H9 (cell line): ENCODE data around the gene DCAF4. TPM values are rescaled to one million over a fixed set of nuclear protein-coding genes. Genes with fewer than 3 reads are reported as not detected.

Experiments
- DNase-seq: peaks from one replicate; pipeline ENCODE4 v3.0.0-alpha.2; 2017
- H2AFZ ChIP-seq: one replicate; pipeline ENCODE4 v1.6.1; 2013; ENCODE audit warnings: mild to moderate bottlenecking, low read length, control low read depth, moderate library complexity
- H2AK5ac ChIP-seq: 2 replicates; pipeline ENCODE4 v1.6.1; 2013; ENCODE audit warnings: low read length, control low read depth, mixed read lengths; ENCODE audit not compliant: insufficient read length
- H2BK120ac ChIP-seq: one replicate; pipeline ENCODE4 v1.6.1; 2013; ENCODE audit warnings: low read depth, mild to moderate bottlenecking, low read length, control low read depth, inconsistent platforms; ENCODE audit not compliant: poor library complexity, severe bottlenecking
- H2BK12ac ChIP-seq: 2 replicates; pipeline ENCODE4 v1.6.1; 2013; ENCODE audit warnings: low read length, control low read depth, mixed read lengths, low read depth; ENCODE audit not compliant: insufficient read length
- H2BK15ac ChIP-seq: 2 replicates; pipeline ENCODE4 v1.6.1; 2013; ENCODE audit warnings: low read depth, low read length, control low read depth
- H2BK20ac ChIP-seq: one replicate; pipeline ENCODE4 v1.6.1; 2013; ENCODE audit warnings: low read depth, mild to moderate bottlenecking, low read length, control low read depth, inconsistent platforms; ENCODE audit not compliant: poor library complexity, severe bottlenecking
- H2BK5ac ChIP-seq: 2 replicates; pipeline ENCODE4 v1.6.1; 2013; ENCODE audit warnings: low read length, control low read depth, mixed read lengths; ENCODE audit not compliant: insufficient read length
- H3K14ac ChIP-seq: 2 replicates; pipeline ENCODE4 v1.6.1; 2013; ENCODE audit warnings: low read length, control low read depth; ENCODE audit not compliant: insufficient read depth
- H3K18ac ChIP-seq: 2 replicates; pipeline ENCODE4 v1.6.1; 2013; ENCODE audit warnings: low read depth, mild to moderate bottlenecking, mixed read lengths, low read length, control low read depth; ENCODE audit not compliant: insufficient read length
- H3K23ac ChIP-seq: 2 replicates; pipeline ENCODE4 v1.6.1; 2013; ENCODE audit warnings: low read length, control low read depth, mixed read lengths, low read depth; ENCODE audit not compliant: insufficient read length
- H3K23me2 ChIP-seq: 2 replicates; pipeline ENCODE4 v1.6.1; 2013; ENCODE audit warnings: low read depth, mild to moderate bottlenecking, mixed read lengths, low read length, control low read depth; ENCODE audit not compliant: insufficient read length, poor library complexity, severe bottlenecking
- H3K27ac ChIP-seq: 2 replicates; pipeline ENCODE4 v1.5.1; 2013; ENCODE audit warnings: low read length, control low read depth, mixed read lengths, low read depth; ENCODE audit not compliant: insufficient read length
- H3K27me3 ChIP-seq: 2 replicates; pipeline ENCODE4 v1.6.1; 2013; ENCODE audit warnings: low read length, control low read depth, inconsistent platforms; ENCODE audit not compliant: insufficient read depth
- H3K4ac ChIP-seq: 2 replicates; pipeline ENCODE4 v1.6.1; 2013; ENCODE audit warnings: low read depth, mild to moderate bottlenecking, control low read depth, inconsistent platforms, low read length, moderate library complexity
- H3K4me1 ChIP-seq: 2 replicates; pipeline ENCODE4 v1.6.1; 2013; ENCODE audit warnings: low read length, control low read depth, inconsistent platforms; ENCODE audit not compliant: insufficient read depth
- H3K4me2 ChIP-seq: 2 replicates; pipeline ENCODE4 v1.6.1; 2013; ENCODE audit warnings: low read length, control low read depth, mixed read lengths; ENCODE audit not compliant: insufficient read length, insufficient read depth
- H3K56ac ChIP-seq: 2 replicates; pipeline ENCODE4 v1.6.1; 2013; ENCODE audit warnings: low read depth, mild to moderate bottlenecking, mixed read lengths, low read length, control low read depth; ENCODE audit not compliant: insufficient read length
- H3K79me1 ChIP-seq: 2 replicates; pipeline ENCODE4 v1.6.1; 2013; ENCODE audit warnings: low read depth, mild to moderate bottlenecking, moderate library complexity, low read length, control low read depth, inconsistent platforms; ENCODE audit not compliant: insufficient read depth, poor library complexity, severe bottlenecking
- H3K79me2 ChIP-seq: 2 replicates; pipeline ENCODE4 v1.6.1; 2013; ENCODE audit warnings: low read length, control low read depth, inconsistent platforms; ENCODE audit not compliant: insufficient read depth
- H3K9ac ChIP-seq: 2 replicates; pipeline ENCODE4 v1.6.1; 2013; ENCODE audit warnings: low read length, control low read depth, mixed read lengths; ENCODE audit not compliant: insufficient read length; ENCODE audit errors: extremely low read depth
- H3K9me3 ChIP-seq: one replicate; pipeline ENCODE4 v1.6.1; 2013; ENCODE audit warnings: low read depth, low read length, inconsistent platforms; ENCODE audit not compliant: control insufficient read depth
- H3T11ph ChIP-seq: one replicate; pipeline ENCODE4 v1.6.1; 2013; ENCODE audit warnings: mild to moderate bottlenecking, low read length, control low read depth, inconsistent platforms
- H4K20me1 ChIP-seq: one replicate; pipeline ENCODE4 v1.6.1; 2013; ENCODE audit not compliant: control insufficient read depth, insufficient read length, insufficient read depth
- H4K5ac ChIP-seq: 2 replicates; pipeline ENCODE4 v1.6.1; 2013; ENCODE audit warnings: low read depth, mild to moderate bottlenecking, mixed read lengths, low read length, control low read depth; ENCODE audit not compliant: insufficient read length
- H4K8ac ChIP-seq: replicated peaks from 2 replicates; pipeline ENCODE4 v1.6.1; 2013; ENCODE audit warnings: low read length, control low read depth, mixed read lengths, low read depth; ENCODE audit not compliant: insufficient read length
- H4K91ac ChIP-seq: 2 replicates; pipeline ENCODE4 v1.6.1; 2013; ENCODE audit warnings: low read depth, mild to moderate bottlenecking, moderate library complexity, mixed read lengths, low read length, control low read depth; ENCODE audit not compliant: insufficient read length
- H3K27ac Mint-ChIP-seq, 3 experiments: 2 replicates in 2 of 3; 3 replicates in 1 of 3; pipeline ENCODE4 v1.8.0; 2020 to 2021; ENCODE audit warnings: mixed read lengths in 3 of 3, mild to moderate bottlenecking in 1 of 3, moderate library complexity in 1 of 3
- H3K27me3 Mint-ChIP-seq: 2 replicates; pipeline ENCODE4 v1.8.0; 2021; ENCODE audit warnings: low read depth, mild to moderate bottlenecking, moderate library complexity, mixed read lengths
- H3K36me3 Mint-ChIP-seq, 3 experiments: 2 replicates in 2 of 3; 3 replicates in 1 of 3; pipeline ENCODE4 v1.8.0; 2020 to 2021; ENCODE audit warnings: low read depth in 3 of 3, mixed read lengths in 3 of 3; ENCODE audit not compliant: insufficient read depth in 1 of 3
- H3K4me1 Mint-ChIP-seq, 2 experiments: 2 replicates each; pipeline ENCODE4 v1.8.0; 2020; ENCODE audit warnings: mixed read lengths in 2 of 2
- H3K4me3 Mint-ChIP-seq, 2 experiments: 2 replicates in 1 of 2; 3 replicates in 1 of 2; pipeline ENCODE4 v1.8.0; 2020 to 2021; ENCODE audit warnings: mild to moderate bottlenecking in 2 of 2, mixed read lengths in 2 of 2, moderate library complexity in 1 of 2
- H3K9me3 Mint-ChIP-seq, 2 experiments: 2 replicates in 1 of 2; 3 replicates in 1 of 2; pipeline ENCODE4 v1.8.0; 2020; ENCODE audit warnings: mild to moderate bottlenecking in 2 of 2, mixed read lengths in 2 of 2, moderate library complexity in 1 of 2
- WGBS: extraction: QIAGEN DNeasy Blood & Tissue Kit; methylation state at CpG from one replicate; pipeline ENCODE4 v1.1.7; 2013; ENCODE audit warnings: missing lambda C conversion rate, low lambda C conversion rate, mixed read lengths; ENCODE audit not compliant: insufficient read length; ENCODE audit errors: extremely low coverage; 5-methylcytosine and 5-hydroxymethylcytosine counted together
- total RNA-seq: library from RNA; stranded (reverse); gene quantifications from 2 replicates; pipeline ENCODE4 v1.2.1, GENCODE V29; 2021
- TF ChIP-seq, protein P1 (sequence below): fragments of 200-600 bp; sonication (generic); conservative IDR thresholded peaks from 3 replicates; pipeline ENCODE4 v1.8.0; 2021; ENCODE audit warnings: antibody characterized with exemption, mild to moderate bottlenecking

DCAF4 gene
- total RNA-seq, 1 experiment from 2014 or later = 32.0 TPM

GRCh38 chr14:72883961-72884360 is 42.3 kb upstream of the DCAF4 start:
- H3K4me2 ChIP-seq = no peak overlapping the region

More at GRCh38 chr14:72883961-72884360, 42.3 kb upstream of the DCAF4 start:
- no peak for DNase-seq
- Histone ChIP-seq H3K79me1 (no peaks in the 10 kb centered on the region), H4K20me1 (no peaks in the 10 kb centered on the region), H2BK12ac (no peak overlapping the region), H3K9me3 (peaks cover 6% of the 10 kb centered on the region), H4K91ac (no peak overlapping the region), H2BK120ac (no peak overlapping the region), H3K27me3 (no peaks in the 10 kb centered on the region), H3K23me2 (no peaks in the 10 kb centered on the region), H2BK20ac (no peak overlapping the region), H3K79me2 (no peaks in the 10 kb centered on the region), H2BK5ac (no peak overlapping the region), H2BK15ac (no peak overlapping the region), H3K9ac (no peak overlapping the region), H2AK5ac (no peak overlapping the region), H3K56ac (no peak overlapping the region), H3K18ac (no peak overlapping the region), H2AFZ (peak overlapping the region; percentile 45), H4K8ac (no peak overlapping the region), H3T11ph (no peak overlapping the region), H4K5ac (no peak overlapping the region), H3K14ac (no peak overlapping the region), H3K4ac (no peak overlapping the region), H3K27ac (no peak overlapping the region), H3K23ac (no peak overlapping the region), H3K4me1 (peaks cover 14% of the 10 kb centered on the region)
- H3K27ac Mint-ChIP-seq = no peak overlapping the region; a peak in 1 of 7 replicates
- H3K27me3 Mint-ChIP-seq = peaks cover 19% of the 10 kb centered on the region
- peaks cover 30 to 45% of the 10 kb centered on the region in 2 experiments for H3K4me1 Mint-ChIP-seq
- peaks cover 0 to 6% (median 2%) of the 10 kb centered on the region in 3 experiments; a peak in 3 of 7 replicates for H3K36me3 Mint-ChIP-seq
- no CpG with 5 or more reads among the region's 4 CpGs for WGBS
- no peak overlapping the region for H3K4me3 Mint-ChIP-seq
- peaks cover 8 to 9% of the 10 kb centered on the region in 2 experiments for H3K9me3 Mint-ChIP-seq
- TF ChIP-seq, protein P1, sequence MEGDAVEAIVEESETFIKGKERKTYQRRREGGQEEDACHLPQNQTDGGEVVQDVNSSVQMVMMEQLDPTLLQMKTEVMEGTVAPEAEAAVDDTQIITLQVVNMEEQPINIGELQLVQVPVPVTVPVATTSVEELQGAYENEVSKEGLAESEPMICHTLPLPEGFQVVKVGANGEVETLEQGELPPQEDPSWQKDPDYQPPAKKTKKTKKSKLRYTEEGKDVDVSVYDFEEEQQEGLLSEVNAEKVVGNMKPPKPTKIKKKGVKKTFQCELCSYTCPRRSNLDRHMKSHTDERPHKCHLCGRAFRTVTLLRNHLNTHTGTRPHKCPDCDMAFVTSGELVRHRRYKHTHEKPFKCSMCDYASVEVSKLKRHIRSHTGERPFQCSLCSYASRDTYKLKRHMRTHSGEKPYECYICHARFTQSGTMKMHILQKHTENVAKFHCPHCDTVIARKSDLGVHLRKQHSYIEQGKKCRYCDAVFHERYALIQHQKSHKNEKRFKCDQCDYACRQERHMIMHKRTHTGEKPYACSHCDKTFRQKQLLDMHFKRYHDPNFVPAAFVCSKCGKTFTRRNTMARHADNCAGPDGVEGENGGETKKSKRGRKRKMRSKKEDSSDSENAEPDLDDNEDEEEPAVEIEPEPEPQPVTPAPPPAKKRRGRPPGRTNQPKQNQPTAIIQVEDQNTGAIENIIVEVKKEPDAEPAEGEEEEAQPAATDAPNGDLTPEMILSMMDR = no peak
